ENCODE data around the gene AAMP.

GRCh38 chr2:218291318-218292047 is 21.5 kb upstream of the AAMP start:
- TF ChIP-seq, protein P1, sequence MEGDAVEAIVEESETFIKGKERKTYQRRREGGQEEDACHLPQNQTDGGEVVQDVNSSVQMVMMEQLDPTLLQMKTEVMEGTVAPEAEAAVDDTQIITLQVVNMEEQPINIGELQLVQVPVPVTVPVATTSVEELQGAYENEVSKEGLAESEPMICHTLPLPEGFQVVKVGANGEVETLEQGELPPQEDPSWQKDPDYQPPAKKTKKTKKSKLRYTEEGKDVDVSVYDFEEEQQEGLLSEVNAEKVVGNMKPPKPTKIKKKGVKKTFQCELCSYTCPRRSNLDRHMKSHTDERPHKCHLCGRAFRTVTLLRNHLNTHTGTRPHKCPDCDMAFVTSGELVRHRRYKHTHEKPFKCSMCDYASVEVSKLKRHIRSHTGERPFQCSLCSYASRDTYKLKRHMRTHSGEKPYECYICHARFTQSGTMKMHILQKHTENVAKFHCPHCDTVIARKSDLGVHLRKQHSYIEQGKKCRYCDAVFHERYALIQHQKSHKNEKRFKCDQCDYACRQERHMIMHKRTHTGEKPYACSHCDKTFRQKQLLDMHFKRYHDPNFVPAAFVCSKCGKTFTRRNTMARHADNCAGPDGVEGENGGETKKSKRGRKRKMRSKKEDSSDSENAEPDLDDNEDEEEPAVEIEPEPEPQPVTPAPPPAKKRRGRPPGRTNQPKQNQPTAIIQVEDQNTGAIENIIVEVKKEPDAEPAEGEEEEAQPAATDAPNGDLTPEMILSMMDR (conservative IDR thresholded peaks at IDR 0.05; ENCODE audit: low read length) = no peak; the same call in 1 of the 2 replicates
- TF ChIP-seq EZH2phosphoT487 (IDR thresholded peaks at IDR 0.05; ENCODE audit: borderline replicate concordance, low read depth, low read length) = no peak
